Measurements from ENCODE around the gene TOP2B. TPM values are rescaled to one million over a fixed set of nuclear protein-coding genes. Genes with fewer than 3 reads are reported as not detected.
A peak's percentile ranks its signal among the peaks of the same experiment; 100 is the strongest.

TOP2B gene
- total and polyA plus RNA-seq, 2 donors (not counting 1 experiment from before 2014, with no cell fraction given): 56.2 to 71.2 TPM

DNA sequence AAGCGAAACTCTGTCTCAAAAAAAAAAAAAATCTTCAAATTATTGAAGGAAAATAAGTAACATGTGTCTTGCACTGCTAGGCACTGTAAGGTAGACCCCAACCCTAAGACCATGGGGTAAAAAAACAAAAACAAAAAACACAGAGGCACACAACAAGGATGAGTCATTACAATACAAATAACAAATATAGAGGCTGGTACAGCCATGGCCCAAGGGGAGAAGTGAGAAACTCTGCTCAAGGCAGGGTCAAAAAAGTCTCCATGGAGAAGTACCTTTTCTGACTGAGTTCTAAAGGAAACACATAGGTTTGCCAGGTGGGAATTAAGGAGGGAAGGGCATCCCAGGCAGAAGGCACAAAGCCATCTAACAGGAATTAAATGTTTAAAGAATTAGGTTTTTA, 54.5 kb downstream of the TOP2B start:
- Histone ChIP-seq H3K4me1 (ENCODE audit: control insufficient read depth, extremely low read depth, insufficient read depth, low read length) (no peaks in the 10 kb centered on the region), H3K9ac (ENCODE audit: insufficient read depth, low read length) (no peak overlapping the region), H3K27ac (ENCODE audit: insufficient read depth, low read length) (no peak overlapping the region), H3K36me3 (ENCODE audit: control insufficient read depth, insufficient read depth, low read length) (peaks cover 4% of the 10 kb centered on the region), H3K4me3 (replicated peaks in 1 of 4; ENCODE audit: control extremely low read depth in 1 of 4, insufficient read depth in 1 of 4, low read depth in 3 of 4, low read length in 4 of 4) (no peak overlapping the region), H4K20me1 (ENCODE audit: control insufficient read depth, extremely low read depth, insufficient read depth, low read length) (no peaks in the 10 kb centered on the region), H3K9me3 (ENCODE audit: control insufficient read depth, insufficient read depth, low read depth, low read length) (no peaks in the 10 kb centered on the region), H2AFZ (ENCODE audit: low read length) (no peak overlapping the region), H3K79me2 (ENCODE audit: control insufficient read depth, insufficient read depth, low read length) (no peaks in the 10 kb centered on the region), H3K4me2 (ENCODE audit: extremely low read depth, insufficient read depth, low read length) (no peak overlapping the region), H3K27me3 (ENCODE audit: control insufficient read depth, insufficient read depth, low read length) (no peaks in the 10 kb centered on the region)
- no peak for TF ChIP-seq CTCF (conservative IDR thresholded peaks at IDR 0.05 in 1 of 2, IDR thresholded peaks at IDR 0.05 in 1 of 2; ENCODE audit: low read depth in 1 of 2, low read length in 2 of 2)
- TF ChIP-seq EZH2 (IDR thresholded peaks at IDR 0.05; ENCODE audit: low read length, missing control alignments): no peak
- DNase-seq (ENCODE audit: low read depth in 2 of 2): no peak

DNA sequence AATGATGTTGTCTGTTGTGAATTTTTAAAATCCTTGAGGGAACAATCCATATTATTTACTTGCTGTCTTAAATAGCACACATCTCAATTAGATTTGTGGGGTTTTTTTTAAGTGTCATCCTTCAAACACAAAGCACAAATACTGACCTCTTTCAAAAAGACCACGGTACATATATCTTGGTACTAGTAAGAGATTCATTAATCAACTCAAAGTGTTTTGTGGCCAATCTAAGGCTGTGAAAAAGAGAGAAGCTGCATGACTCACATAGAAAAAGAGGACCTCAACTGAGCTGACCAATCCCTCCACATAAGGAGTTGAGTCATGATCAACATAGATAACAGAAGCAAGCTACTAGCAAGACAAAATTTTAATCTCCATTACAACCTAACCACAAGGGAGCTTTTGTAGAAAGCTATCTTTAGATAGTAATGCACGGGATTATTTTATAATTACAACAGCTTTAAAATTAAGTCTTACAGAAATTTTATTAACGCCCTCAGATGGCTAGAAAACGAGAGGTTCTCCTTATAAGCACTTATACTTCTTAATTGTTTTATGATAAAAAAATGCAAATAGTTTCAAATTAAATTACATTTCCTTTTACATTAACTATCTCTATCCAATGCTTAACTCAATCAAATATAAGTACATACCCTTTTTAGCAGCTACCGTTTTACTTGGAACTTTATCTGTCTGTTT, 60.5 kb downstream of the TOP2B start:
- Histone ChIP-seq H3K27me3 (ENCODE audit: control insufficient read depth, insufficient read depth, low read length) (no peaks in the 10 kb centered on the region), H3K4me1 (ENCODE audit: control insufficient read depth, extremely low read depth, insufficient read depth, low read length) (peaks cover 6% of the 10 kb centered on the region), H2AFZ (ENCODE audit: low read length) (no peak overlapping the region), H3K4me3 (replicated peaks in 1 of 4; ENCODE audit: control extremely low read depth in 1 of 4, insufficient read depth in 1 of 4, low read depth in 3 of 4, low read length in 4 of 4) (no peak overlapping the region), H3K9ac (ENCODE audit: insufficient read depth, low read length) (no peak overlapping the region), H3K36me3 (ENCODE audit: control insufficient read depth, insufficient read depth, low read length) (peaks cover 4% of the 10 kb centered on the region), H3K4me2 (ENCODE audit: extremely low read depth, insufficient read depth, low read length) (no peak overlapping the region), H3K9me3 (ENCODE audit: control insufficient read depth, insufficient read depth, low read depth, low read length) (no peaks in the 10 kb centered on the region), H3K79me2 (ENCODE audit: control insufficient read depth, insufficient read depth, low read length) (no peaks in the 10 kb centered on the region), H4K20me1 (ENCODE audit: control insufficient read depth, extremely low read depth, insufficient read depth, low read length) (no peaks in the 10 kb centered on the region), H3K27ac (ENCODE audit: insufficient read depth, low read length) (no peak overlapping the region)
- DNase-seq (ENCODE audit: low read depth in 2 of 2): peak; percentile 82 to 97
- TF ChIP-seq EZH2 (IDR thresholded peaks at IDR 0.05; ENCODE audit: low read length, missing control alignments): no peak
- no peak for TF ChIP-seq CTCF (conservative IDR thresholded peaks at IDR 0.05 in 1 of 2, IDR thresholded peaks at IDR 0.05 in 1 of 2; ENCODE audit: low read depth in 1 of 2, low read length in 2 of 2)

GRCh38 chr3:25603703-25604102, 61.0 kb downstream of the TOP2B start:
- peaks cover 4% of the 10 kb centered on the region for H3K36me3 ChIP-seq (ENCODE audit: control insufficient read depth, insufficient read depth, low read length)
- TF ChIP-seq CTCF (conservative IDR thresholded peaks at IDR 0.05 in 1 of 2, IDR thresholded peaks at IDR 0.05 in 1 of 2; ENCODE audit: low read depth in 1 of 2, low read length in 2 of 2) (no peak), EZH2 (IDR thresholded peaks at IDR 0.05; ENCODE audit: low read length, missing control alignments) (no peak)
- no peaks in the 10 kb centered on the region for H3K9me3 ChIP-seq (ENCODE audit: control insufficient read depth, insufficient read depth, low read depth, low read length)
- H2AFZ ChIP-seq (ENCODE audit: low read length): no peak overlapping the region
- no peaks in the 10 kb centered on the region for H3K27me3 ChIP-seq (ENCODE audit: control insufficient read depth, insufficient read depth, low read length)
- no peaks in the 10 kb centered on the region for H4K20me1 ChIP-seq (ENCODE audit: control insufficient read depth, extremely low read depth, insufficient read depth, low read length)
- H3K4me2 ChIP-seq (ENCODE audit: extremely low read depth, insufficient read depth, low read length): no peak overlapping the region
- no peak overlapping the region for H3K27ac ChIP-seq (ENCODE audit: insufficient read depth, low read length)
- H3K79me2 ChIP-seq (ENCODE audit: control insufficient read depth, insufficient read depth, low read length): no peaks in the 10 kb centered on the region
- peak; percentile 28 to 35 for DNase-seq (ENCODE audit: low read depth in 2 of 2)
- H3K4me1 ChIP-seq (ENCODE audit: control insufficient read depth, extremely low read depth, insufficient read depth, low read length): peaks cover 6% of the 10 kb centered on the region
- no peak overlapping the region for H3K9ac ChIP-seq (ENCODE audit: insufficient read depth, low read length)
- no peak overlapping the region for H3K4me3 ChIP-seq (replicated peaks in 1 of 4; ENCODE audit: control extremely low read depth in 1 of 4, insufficient read depth in 1 of 4, low read depth in 3 of 4, low read length in 4 of 4)
